Measurements from ENCODE around the gene UBXN2A. TPM values are rescaled to one million over a fixed set of nuclear protein-coding genes. Genes with fewer than 3 reads are reported as not detected.
A peak's percentile ranks its signal among the peaks of the same experiment; 100 is the strongest.

The UBXN2A gene, protein sequence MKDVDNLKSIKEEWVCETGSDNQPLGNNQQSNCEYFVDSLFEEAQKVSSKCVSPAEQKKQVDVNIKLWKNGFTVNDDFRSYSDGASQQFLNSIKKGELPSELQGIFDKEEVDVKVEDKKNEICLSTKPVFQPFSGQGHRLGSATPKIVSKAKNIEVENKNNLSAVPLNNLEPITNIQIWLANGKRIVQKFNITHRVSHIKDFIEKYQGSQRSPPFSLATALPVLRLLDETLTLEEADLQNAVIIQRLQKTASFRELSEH
- total RNA-seq (ENCODE audit: unreplicated experiment) = 20.0 TPM
- long read RNA-seq, full-length matches to known transcripts = 3 of 13 reads
- long read RNA-seq, partial matches to known transcripts = 0 of 13 reads
- long read RNA-seq, other reads (novel, unspliced or antisense) = 10 of 13 reads

DNA sequence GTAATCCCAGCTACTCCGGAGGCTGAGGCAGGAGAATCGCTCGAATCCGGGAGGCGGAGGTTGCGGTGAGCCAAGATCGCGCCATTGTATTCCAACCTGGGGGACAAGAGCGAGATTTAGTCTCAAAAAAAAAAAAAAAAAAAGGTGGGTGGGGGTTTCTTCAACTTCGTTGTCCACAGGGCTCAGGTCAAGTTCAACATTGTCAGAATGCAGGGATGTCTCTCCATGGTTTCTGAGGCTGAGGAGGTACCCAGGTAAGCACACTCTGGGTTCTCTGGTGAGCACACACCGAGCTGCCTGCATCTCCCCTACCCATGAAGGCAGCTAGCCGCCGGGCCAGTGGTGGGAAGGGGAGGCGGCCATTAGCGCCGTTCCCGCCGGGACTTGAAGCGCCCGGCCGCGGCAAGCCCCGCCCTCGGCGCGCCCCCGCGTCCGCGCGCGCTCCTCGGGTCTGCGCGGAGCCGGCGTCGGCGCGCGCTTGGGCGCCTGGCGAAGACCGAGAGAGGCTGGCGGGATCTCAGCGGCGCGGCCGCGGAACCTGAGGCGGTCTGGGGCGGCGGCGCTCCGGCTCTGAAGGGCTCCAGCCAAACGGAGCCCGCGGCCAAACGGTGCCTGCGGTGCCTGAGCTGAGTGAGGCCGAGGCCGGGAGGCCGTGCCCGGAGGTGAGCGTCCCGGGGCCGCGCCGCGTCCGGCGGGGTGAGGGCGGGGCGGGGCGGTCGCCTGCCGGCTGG, at the start of gene UBXN2A:
Gene UBXN2A, plus strand, starts transcription at position 477 of the 731 bp plus-strand sequence. CDS start 17,852 bp downstream, outside the sequence.
- peaks cover 12% of the 10 kb centered on the region for H3K27me3 Mint-ChIP-seq (ENCODE audit: unreplicated experiment)
- H3K27ac Mint-ChIP-seq (ENCODE audit: unreplicated experiment) = peak within 1 kb of the TSS; percentile 98
- no peaks in the 10 kb centered on the region for H3K36me3 Mint-ChIP-seq (ENCODE audit: unreplicated experiment)
- DNase-seq = peak; percentile 82
- H3K9me3 Mint-ChIP-seq (ENCODE audit: unreplicated experiment) = peaks cover 12% of the 10 kb centered on the region
- H3K4me1 Mint-ChIP-seq (ENCODE audit: low read depth, unreplicated experiment) = peaks cover 18% of the 10 kb centered on the region
- H3K4me3 Mint-ChIP-seq (ENCODE audit: unreplicated experiment) = peak within 1 kb of the TSS; percentile 97
- TF ChIP-seq, protein P1, sequence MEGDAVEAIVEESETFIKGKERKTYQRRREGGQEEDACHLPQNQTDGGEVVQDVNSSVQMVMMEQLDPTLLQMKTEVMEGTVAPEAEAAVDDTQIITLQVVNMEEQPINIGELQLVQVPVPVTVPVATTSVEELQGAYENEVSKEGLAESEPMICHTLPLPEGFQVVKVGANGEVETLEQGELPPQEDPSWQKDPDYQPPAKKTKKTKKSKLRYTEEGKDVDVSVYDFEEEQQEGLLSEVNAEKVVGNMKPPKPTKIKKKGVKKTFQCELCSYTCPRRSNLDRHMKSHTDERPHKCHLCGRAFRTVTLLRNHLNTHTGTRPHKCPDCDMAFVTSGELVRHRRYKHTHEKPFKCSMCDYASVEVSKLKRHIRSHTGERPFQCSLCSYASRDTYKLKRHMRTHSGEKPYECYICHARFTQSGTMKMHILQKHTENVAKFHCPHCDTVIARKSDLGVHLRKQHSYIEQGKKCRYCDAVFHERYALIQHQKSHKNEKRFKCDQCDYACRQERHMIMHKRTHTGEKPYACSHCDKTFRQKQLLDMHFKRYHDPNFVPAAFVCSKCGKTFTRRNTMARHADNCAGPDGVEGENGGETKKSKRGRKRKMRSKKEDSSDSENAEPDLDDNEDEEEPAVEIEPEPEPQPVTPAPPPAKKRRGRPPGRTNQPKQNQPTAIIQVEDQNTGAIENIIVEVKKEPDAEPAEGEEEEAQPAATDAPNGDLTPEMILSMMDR (IDR thresholded peaks at IDR 0.05; ENCODE audit: partially characterized antibody, unreplicated experiment) = no peak

DNA sequence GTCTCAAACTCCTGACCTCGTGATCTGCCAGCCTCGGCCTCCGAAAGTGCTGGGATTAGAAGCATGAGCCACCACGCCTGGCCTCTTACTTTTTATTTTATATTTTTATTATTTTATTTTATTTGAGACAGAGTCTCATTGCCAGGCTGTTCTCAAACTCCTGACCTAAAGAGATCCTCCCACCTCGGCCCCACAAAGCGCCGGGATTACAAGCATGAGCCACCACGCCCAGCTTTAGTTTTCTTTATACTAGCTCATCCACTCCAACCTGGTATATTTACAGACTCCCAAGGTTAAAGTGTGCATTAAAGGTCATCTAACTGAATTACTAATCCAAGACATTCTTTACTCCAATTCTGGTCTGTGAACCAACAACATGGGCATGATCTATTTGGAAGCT, 40.1 kb upstream of the UBXN2A start:
- no peaks in the 10 kb centered on the region for H3K36me3 Mint-ChIP-seq (ENCODE audit: unreplicated experiment)
- H3K9me3 Mint-ChIP-seq (ENCODE audit: unreplicated experiment) = peaks cover 2% of the 10 kb centered on the region
- peak overlapping the region; percentile 50 for H3K27ac Mint-ChIP-seq (ENCODE audit: unreplicated experiment)
- peaks cover 8% of the 10 kb centered on the region for H3K4me1 Mint-ChIP-seq (ENCODE audit: low read depth, unreplicated experiment)
- TF ChIP-seq, protein P1 (IDR thresholded peaks at IDR 0.05; ENCODE audit: partially characterized antibody, unreplicated experiment) = no peak
- no peak overlapping the region for H3K4me3 Mint-ChIP-seq (ENCODE audit: unreplicated experiment)
- H3K27me3 Mint-ChIP-seq (ENCODE audit: unreplicated experiment) = peaks cover 1% of the 10 kb centered on the region
- no peak for DNase-seq

DNA sequence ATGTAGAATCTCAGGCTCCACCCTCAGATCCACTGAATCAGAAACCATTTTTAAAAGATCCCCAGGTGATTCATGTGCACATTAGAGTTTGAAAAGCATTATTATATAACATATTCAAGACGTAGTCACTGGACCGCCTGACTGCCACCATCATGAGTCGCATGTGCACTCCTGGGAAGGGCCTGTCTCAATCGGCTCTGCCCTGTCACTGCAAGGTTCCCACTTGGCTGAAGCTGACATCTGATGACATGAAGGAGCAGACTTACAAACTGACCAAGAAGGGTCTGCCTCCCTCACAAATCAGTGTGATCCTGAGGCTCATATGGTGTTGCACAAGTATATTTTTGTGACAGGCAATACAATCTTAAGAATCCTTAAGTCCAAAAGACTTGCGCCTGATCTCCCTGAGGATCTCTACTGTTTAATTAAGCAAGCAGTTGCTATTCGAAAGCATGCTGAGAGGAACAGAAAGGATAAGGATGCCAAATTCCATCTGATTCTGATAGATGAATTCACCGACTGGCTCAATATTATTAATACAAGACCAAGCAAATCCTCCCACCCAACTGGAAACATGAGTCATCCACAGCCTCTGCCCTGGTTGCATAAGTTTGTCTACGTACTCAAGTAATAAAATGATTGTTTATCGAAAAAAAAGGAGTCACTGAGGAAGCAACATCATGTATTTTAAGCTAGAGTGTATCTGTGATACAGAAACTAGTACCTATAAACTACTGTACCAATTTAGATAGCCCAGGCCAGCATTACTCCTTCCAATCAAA, 39.5 kb upstream of the UBXN2A start:
- TF ChIP-seq, protein P1 (IDR thresholded peaks at IDR 0.05; ENCODE audit: partially characterized antibody, unreplicated experiment) = no peak
- peak; percentile 23 for DNase-seq
- H3K4me3 Mint-ChIP-seq (ENCODE audit: unreplicated experiment) = no peak overlapping the region
- peaks cover 8% of the 10 kb centered on the region for H3K4me1 Mint-ChIP-seq (ENCODE audit: low read depth, unreplicated experiment)
- peaks cover 1% of the 10 kb centered on the region for H3K27me3 Mint-ChIP-seq (ENCODE audit: unreplicated experiment)
- peaks cover 2% of the 10 kb centered on the region for H3K9me3 Mint-ChIP-seq (ENCODE audit: unreplicated experiment)
- no peaks in the 10 kb centered on the region for H3K36me3 Mint-ChIP-seq (ENCODE audit: unreplicated experiment)
- peak overlapping the region; percentile 50 for H3K27ac Mint-ChIP-seq (ENCODE audit: unreplicated experiment)

DNA sequence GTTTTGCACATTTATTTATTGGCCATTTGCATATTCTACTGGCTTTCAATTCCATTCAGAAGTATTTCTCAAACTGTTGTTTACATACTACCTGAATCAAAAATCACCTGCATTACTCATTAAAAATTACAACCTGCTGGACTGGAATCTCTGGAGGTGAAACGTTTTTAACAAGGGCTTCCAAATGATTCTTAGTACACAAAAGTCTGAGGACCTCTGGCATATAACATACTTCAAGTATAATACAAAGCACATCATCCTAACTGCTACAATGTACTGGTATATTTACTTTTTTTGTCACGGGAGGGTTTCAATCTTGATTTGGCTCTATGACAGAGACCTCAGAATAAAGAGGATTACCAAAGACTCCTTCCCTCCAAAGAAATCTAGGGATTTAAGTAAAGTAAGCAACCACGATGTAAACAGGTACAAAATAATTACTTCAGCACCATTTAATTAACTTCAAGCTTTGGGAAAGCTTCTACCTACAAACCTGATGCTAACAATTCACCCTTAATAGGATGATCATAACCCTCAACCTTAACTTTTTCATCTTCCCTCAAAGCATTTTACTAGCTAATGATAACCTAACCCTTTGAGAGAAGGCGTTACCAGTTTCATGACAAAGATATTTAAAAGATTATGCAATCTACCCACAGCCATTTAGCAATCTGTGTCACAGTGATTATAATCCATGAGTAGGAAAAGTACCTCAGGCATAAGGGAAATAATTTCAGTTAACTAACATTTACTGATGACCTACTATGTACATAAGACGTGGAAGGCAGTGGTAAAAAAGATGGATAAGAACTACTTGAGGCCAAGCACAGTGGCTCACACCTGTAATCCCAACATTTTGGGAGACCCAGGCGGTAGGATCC, 38.1 kb upstream of the UBXN2A start:
- TF ChIP-seq, protein P1 (IDR thresholded peaks at IDR 0.05; ENCODE audit: partially characterized antibody, unreplicated experiment) = no peak
- peaks cover 4% of the 10 kb centered on the region for H3K9me3 Mint-ChIP-seq (ENCODE audit: unreplicated experiment)
- DNase-seq = no peak
- no peak overlapping the region for H3K4me3 Mint-ChIP-seq (ENCODE audit: unreplicated experiment)
- H3K36me3 Mint-ChIP-seq (ENCODE audit: unreplicated experiment) = no peaks in the 10 kb centered on the region
- peaks cover 1% of the 10 kb centered on the region for H3K27me3 Mint-ChIP-seq (ENCODE audit: unreplicated experiment)
- H3K4me1 Mint-ChIP-seq (ENCODE audit: low read depth, unreplicated experiment) = peaks cover 8% of the 10 kb centered on the region
- no peak overlapping the region for H3K27ac Mint-ChIP-seq (ENCODE audit: unreplicated experiment)
